DMS 273 (cell line): ENCODE data around the gene SLC10A6.
A peak's percentile ranks its signal among the peaks of the same experiment; 100 is the strongest.

Experiments used
- DNase-seq: peaks from one replicate; lab custom pipeline; 2025; ENCODE audit not compliant: unreplicated experiment; lab: John Stamatoyannopoulos, UW

SLC10A6 gene

GRCh38 chr4:86848136-86848535, 1.0 kb downstream of the SLC10A6 start:
- no peak for DNase-seq

GRCh38 chr4:86847571-86847970, 1.6 kb downstream of the SLC10A6 start:
- no peak for DNase-seq

GRCh38 chr4:86846921-86847320, 2.3 kb downstream of the SLC10A6 start:
- no peak for DNase-seq

- no peak for DNase-seq
These were observed 3.6 kb downstream of the SLC10A6 start for GRCh38 chr4:86845593-86845992.

- DNase-seq = no peak
These were observed 7.9 kb downstream of the SLC10A6 start for GRCh38 chr4:86841309-86841708.

GRCh38 chr4:86840858-86841257, 8.3 kb downstream of the SLC10A6 start:
- no peak for DNase-seq

- DNase-seq = peak; percentile 39
These were observed 11.3 kb downstream of the SLC10A6 start for GRCh38 chr4:86837691-86838503.

GRCh38 chr4:86835677-86836076, 13.5 kb downstream of the SLC10A6 start:
- no peak for DNase-seq

- no peak for DNase-seq
These were observed 14.3 kb downstream of the SLC10A6 start for GRCh38 chr4:86834901-86835300.

- no peak for DNase-seq
These were observed 15.6 kb downstream of the SLC10A6 start for GRCh38 chr4:86833615-86834014.

GRCh38 chr4:86831262-86832130, 17.7 kb downstream of the SLC10A6 start:
- DNase-seq = no peak

GRCh38 chr4:86825511-86825910, 23.7 kb downstream of the SLC10A6 start:
- no peak for DNase-seq

- no peak for DNase-seq
These were observed 27.0 kb downstream of the SLC10A6 start for GRCh38 chr4:86822136-86822535.

GRCh38 chr4:86821151-86821550, 28.0 kb downstream of the SLC10A6 start:
- no peak for DNase-seq

- no peak for DNase-seq
These were observed 29.6 kb downstream of the SLC10A6 start for GRCh38 chr4:86819561-86819960.

GRCh38 chr4:86818841-86819240, 30.3 kb downstream of the SLC10A6 start:
- DNase-seq = peak; percentile 4

GRCh38 chr4:86818211-86818610, 31.0 kb downstream of the SLC10A6 start:
- DNase-seq = no peak

GRCh38 chr4:86816501-86817273, 32.5 kb downstream of the SLC10A6 start:
- no peak for DNase-seq

- DNase-seq = no peak
These were observed 33.5 kb downstream of the SLC10A6 start for GRCh38 chr4:86815653-86816052.

GRCh38 chr4:86810847-86811246, 38.3 kb downstream of the SLC10A6 start:
- no peak for DNase-seq

GRCh38 chr4:86809809-86810208, 39.4 kb downstream of the SLC10A6 start:
- no peak for DNase-seq
